Gastrocnemius medialis (tissue), 4 donors: ENCODE data around the gene ZNF248. TPM values are rescaled to one million over a fixed set of nuclear protein-coding genes. Genes with fewer than 3 reads are reported as not detected.

ENCODE experiments used
- ATAC-seq, 2 donors: fragments of 150-250 bp; one replicate each; pipeline ENCODE4 v1.9.1; 2016
- DNase-seq, 2 donors: peaks; one replicate each; pipeline ENCODE4 v3.0.0-alpha.2; 2019
- H3K27ac ChIP-seq, 4 donors: fragments of 200-600 bp; sonication (generic); 1 replicate in 1 of 4; 2 replicates in 3 of 4; pipeline ENCODE4 v1.5.1; 2016 to 2018; ENCODE audit warnings: mild to moderate bottlenecking in 2 of 4, moderate library complexity in 1 of 4
- H3K27me3 ChIP-seq, 3 donors: fragments of 200-600 bp; sonication (generic) in 2 of 3; 1 replicate in 1 of 3; 2 replicates in 2 of 3; pipeline versions ENCODE4 v1.5.1 to v1.6.0; 2016 to 2019; ENCODE audit warnings: mild to moderate bottlenecking in 1 of 3, moderate library complexity in 1 of 3
- H3K36me3 ChIP-seq, 2 donors: fragments of 200-600 bp; sonication (generic) in 1 of 2; one replicate each; pipeline ENCODE4 v1.5.1; 2017 to 2018
- H3K4me1 ChIP-seq, 2 donors: fragments of 200-600 bp; sonication (generic) in 1 of 2; one replicate each; pipeline ENCODE4 v1.5.1; 2016 to 2017; ENCODE audit warnings: mild to moderate bottlenecking in 2 of 2
- H3K4me3 ChIP-seq, 4 donors: fragments of 200-600 bp; sonication (generic) in 3 of 4; 1 replicate in 1 of 4; 2 replicates in 3 of 4; pipeline ENCODE4 v1.5.1; 2016 to 2019; ENCODE audit warnings: mild to moderate bottlenecking in 2 of 4
- H3K9me3 ChIP-seq, 3 donors: fragments of 200-600 bp; sonication (generic) in 2 of 3; 1 replicate in 1 of 3; 2 replicates in 2 of 3; pipeline ENCODE4 v1.5.1; 2016 to 2019
- POLR2A ChIP-seq, 2 donors: fragments of 450-650 bp; IDR thresholded peaks; one replicate each; pipeline ENCODE4 v1.6.1; 2017; ENCODE audit warnings: antibody characterized with exemption in 2 of 2, mild to moderate bottlenecking in 2 of 2, moderate library complexity in 2 of 2
- in situ Hi-C, 4 donors: fragments of 200-750 bp; cut with MboI; loops; one replicate each; pipeline versions ENCODE4 v1.15.0 to v1.8.0; 2017; ENCODE audit warnings: low sequenced_read_pairs in 4 of 4
- intact Hi-C: fragments of 100-400 bp; cut with DNase I; formaldehyde crosslinking; loops from one replicate; pipeline ENCODE4 v1.15.1; 2023; ENCODE audit warnings: low total_unique reads
- total RNA-seq, 4 donors: library from RNA; depleted of rRNA; stranded (reverse); fragments of >200 nt; gene quantifications; one replicate each; pipeline versions ENCODE4 v1.1.0 to v1.2.3, GENCODE V29; 2016
- TF ChIP-seq, protein P1 (sequence below), 5 experiments: fragments of 450-650 bp in 3 of 5; fragments of 200-600 bp in 2 of 5; sonication (generic) in 2 of 5; IDR thresholded peaks in 4 of 5; conservative IDR thresholded peaks in 1 of 5; 1 replicate in 4 of 5; 2 replicates in 1 of 5; pipeline ENCODE4 v1.5.1; 2016 to 2019; ENCODE audit warnings: antibody characterized with exemption in 5 of 5, mild to moderate bottlenecking in 3 of 5, moderate library complexity in 3 of 5

Gene ZNF248
- total RNA-seq, 4 donors from 2014 or later = 2.1 to 17.3 (median 7.8) TPM

DNA sequence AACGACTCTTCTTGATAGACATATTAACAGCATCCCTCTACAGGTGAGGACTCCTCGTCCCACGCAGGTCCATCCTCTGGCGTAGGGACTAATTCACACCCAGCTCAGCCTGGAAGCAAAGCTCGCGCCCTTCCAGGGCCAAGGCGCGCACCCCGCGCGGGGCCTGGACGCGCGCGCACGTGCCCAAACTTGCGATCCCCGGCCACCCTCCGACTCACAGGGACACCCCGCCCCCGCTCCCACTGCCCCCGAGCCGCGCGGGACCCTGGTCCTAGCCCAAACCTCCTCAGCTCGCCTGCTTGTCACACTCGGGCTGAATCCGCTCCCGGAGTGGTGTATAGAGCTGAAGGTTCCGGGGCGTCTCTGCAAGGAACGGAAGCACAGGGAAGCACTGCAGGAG is 76.9 kb downstream of the ZNF248 start:
- TF ChIP-seq, protein P1, sequence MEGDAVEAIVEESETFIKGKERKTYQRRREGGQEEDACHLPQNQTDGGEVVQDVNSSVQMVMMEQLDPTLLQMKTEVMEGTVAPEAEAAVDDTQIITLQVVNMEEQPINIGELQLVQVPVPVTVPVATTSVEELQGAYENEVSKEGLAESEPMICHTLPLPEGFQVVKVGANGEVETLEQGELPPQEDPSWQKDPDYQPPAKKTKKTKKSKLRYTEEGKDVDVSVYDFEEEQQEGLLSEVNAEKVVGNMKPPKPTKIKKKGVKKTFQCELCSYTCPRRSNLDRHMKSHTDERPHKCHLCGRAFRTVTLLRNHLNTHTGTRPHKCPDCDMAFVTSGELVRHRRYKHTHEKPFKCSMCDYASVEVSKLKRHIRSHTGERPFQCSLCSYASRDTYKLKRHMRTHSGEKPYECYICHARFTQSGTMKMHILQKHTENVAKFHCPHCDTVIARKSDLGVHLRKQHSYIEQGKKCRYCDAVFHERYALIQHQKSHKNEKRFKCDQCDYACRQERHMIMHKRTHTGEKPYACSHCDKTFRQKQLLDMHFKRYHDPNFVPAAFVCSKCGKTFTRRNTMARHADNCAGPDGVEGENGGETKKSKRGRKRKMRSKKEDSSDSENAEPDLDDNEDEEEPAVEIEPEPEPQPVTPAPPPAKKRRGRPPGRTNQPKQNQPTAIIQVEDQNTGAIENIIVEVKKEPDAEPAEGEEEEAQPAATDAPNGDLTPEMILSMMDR (IDR thresholded peaks at IDR 0.05 in 4 of 5, conservative IDR thresholded peaks at IDR 0.05 in 1 of 5) = no peak
- TF ChIP-seq POLR2A (IDR thresholded peaks at IDR 0.05) = no peak
- intact Hi-C loops = no loop called here
- ATAC-seq (no peak), DNase-seq (no peak)
- H3K27ac ChIP-seq = no peak overlapping the region
- in situ Hi-C loops = no loop called here
- H3K9me3 ChIP-seq = peaks cover 0 to 4% (median 0%) of the 10 kb centered on the region in 3 donors
- H3K27me3 ChIP-seq = no peaks in the 10 kb centered on the region
- H3K4me3 ChIP-seq = no peak overlapping the region
- no peaks in the 10 kb centered on the region for H3K4me1 ChIP-seq
- H3K36me3 ChIP-seq = no peaks in the 10 kb centered on the region

DNA sequence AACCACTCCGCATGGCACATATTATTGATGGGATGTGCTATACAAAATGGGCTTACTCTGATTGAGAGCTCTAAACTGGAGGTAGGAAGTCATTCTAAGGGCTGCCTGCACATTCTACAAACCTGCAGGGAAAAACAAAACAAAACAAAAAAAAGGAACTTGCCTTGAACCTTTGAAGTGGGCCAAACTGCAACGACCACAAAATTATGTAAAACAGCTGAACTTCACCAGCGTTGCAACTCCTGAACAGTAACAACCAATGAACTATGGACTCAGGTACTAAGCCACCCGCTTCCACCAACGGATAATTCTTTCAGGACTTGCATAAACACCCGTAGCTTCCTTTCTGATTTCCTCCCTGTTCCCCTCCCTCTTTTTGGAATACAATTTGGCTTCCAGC is 80.4 kb downstream of the ZNF248 start:
- Histone ChIP-seq H3K36me3 (no peaks in the 10 kb centered on the region), H3K27ac (no peak overlapping the region), H3K27me3 (no peaks in the 10 kb centered on the region), H3K4me3 (no peak overlapping the region), H3K4me1 (no peaks in the 10 kb centered on the region), H3K9me3 (peaks cover 0 to 4% (median 0%) of the 10 kb centered on the region in 3 donors)
- intact Hi-C loops = no loop called here
- in situ Hi-C loops = no loop called here
- DNase-seq (no peak), ATAC-seq (no peak)
- TF ChIP-seq, protein P1 (IDR thresholded peaks at IDR 0.05 in 4 of 5, conservative IDR thresholded peaks at IDR 0.05 in 1 of 5) = no peak
- TF ChIP-seq POLR2A (IDR thresholded peaks at IDR 0.05) = no peak

DNA sequence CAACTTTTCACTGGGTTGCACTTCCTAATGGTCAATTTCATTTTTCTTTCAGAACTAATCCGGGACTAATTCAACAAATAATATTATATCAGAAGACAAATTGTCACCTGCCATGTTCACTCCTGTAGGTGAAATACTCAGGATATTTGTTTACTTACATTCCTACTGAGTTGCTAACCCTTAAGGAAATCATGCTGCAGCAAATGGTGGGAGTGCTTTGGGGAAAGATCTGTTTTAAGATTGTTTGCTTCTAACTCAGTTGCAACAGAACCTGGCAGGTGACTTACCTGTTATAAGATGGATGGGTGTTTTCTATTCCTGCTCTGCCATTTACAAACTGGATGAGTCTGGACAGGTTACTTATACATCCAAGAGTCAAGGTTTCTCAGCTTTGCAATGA is 81.8 kb downstream of the ZNF248 start:
- Histone ChIP-seq H3K4me3 (no peak overlapping the region), H3K9me3 (peaks cover 0 to under 1% (median 0%) of the 10 kb centered on the region in 3 donors), H3K27me3 (no peaks in the 10 kb centered on the region), H3K4me1 (no peaks in the 10 kb centered on the region), H3K27ac (no peak overlapping the region), H3K36me3 (no peaks in the 10 kb centered on the region)
- in situ Hi-C loops = no loop called here
- DNase-seq (no peak), ATAC-seq (no peak)
- intact Hi-C loops = no loop called here
- no peak for TF ChIP-seq POLR2A (IDR thresholded peaks at IDR 0.05)
- TF ChIP-seq, protein P1 (IDR thresholded peaks at IDR 0.05 in 4 of 5, conservative IDR thresholded peaks at IDR 0.05 in 1 of 5) = no peak

DNA sequence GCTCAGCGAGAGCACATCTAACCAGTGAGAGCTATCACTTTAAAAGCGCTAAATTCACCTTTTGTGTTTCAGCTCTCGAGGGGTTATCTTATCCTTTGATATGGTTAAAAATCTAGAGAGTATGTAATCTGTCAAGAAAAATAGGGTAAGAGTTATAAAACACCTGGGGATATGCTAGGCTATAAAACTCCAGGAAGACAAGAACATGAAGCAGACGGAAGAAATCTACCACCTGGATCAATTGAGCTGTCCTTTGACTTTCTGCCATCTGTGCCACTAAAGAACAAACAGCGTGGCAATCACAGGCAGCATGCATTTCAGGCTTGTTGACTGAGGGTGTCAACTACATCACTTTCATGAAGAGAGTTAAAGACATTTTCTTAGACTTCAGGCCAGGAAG is 83.1 kb downstream of the ZNF248 start:
- DNase-seq = no peak
- intact Hi-C loops = no loop called here
- in situ Hi-C loops = no loop called here
- ATAC-seq = no peak
- Histone ChIP-seq H3K9me3 (no peaks in the 10 kb centered on the region), H3K4me1 (no peaks in the 10 kb centered on the region), H3K36me3 (no peaks in the 10 kb centered on the region), H3K4me3 (no peak overlapping the region), H3K27ac (no peak overlapping the region), H3K27me3 (no peaks in the 10 kb centered on the region)
- TF ChIP-seq, protein P1 (IDR thresholded peaks at IDR 0.05 in 4 of 5, conservative IDR thresholded peaks at IDR 0.05 in 1 of 5) = no peak
- TF ChIP-seq POLR2A (IDR thresholded peaks at IDR 0.05) = no peak

DNA sequence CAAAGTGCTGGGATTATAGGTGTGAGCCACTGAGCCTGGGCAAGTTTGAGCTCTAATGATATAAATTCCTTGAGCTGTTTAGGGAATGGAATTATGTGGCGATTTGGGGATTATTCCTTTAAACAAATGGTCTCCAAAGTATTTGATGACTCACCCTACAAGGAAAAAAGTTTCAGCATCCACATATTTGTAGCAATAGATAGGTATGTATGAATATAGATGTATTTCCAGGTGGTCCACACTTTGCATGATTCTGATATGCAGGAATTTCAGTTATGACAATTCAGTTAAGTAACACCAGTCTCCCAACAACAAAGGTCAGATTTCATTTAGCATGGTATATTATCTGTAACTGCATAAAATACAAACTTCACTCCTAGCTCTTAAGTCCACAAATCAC is 92.2 kb downstream of the ZNF248 start:
- no peak overlapping the region for H3K27ac ChIP-seq
- no peak for TF ChIP-seq POLR2A (IDR thresholded peaks at IDR 0.05)
- TF ChIP-seq, protein P1 (IDR thresholded peaks at IDR 0.05 in 4 of 5, conservative IDR thresholded peaks at IDR 0.05 in 1 of 5) = no peak
- peaks cover 0 to 6% (median 0%) of the 10 kb centered on the region in 3 donors for H3K9me3 ChIP-seq
- DNase-seq (no peak), ATAC-seq (no peak)
- H3K27me3 ChIP-seq = no peaks in the 10 kb centered on the region
- H3K4me1 ChIP-seq = no peaks in the 10 kb centered on the region
- H3K36me3 ChIP-seq = no peaks in the 10 kb centered on the region
- intact Hi-C loops (no loop called here), in situ Hi-C loops (no loop called here)
- no peak overlapping the region for H3K4me3 ChIP-seq
